Loucy (cell line): ENCODE results near the gene COBLL1.

Experiments used
- EZH2phosphoT487 ChIP-seq: fragments of 200-600 bp; IDR thresholded peaks from 2 replicates; pipeline ENCODE4 v1.6.1; 2018; ENCODE audit warnings: antibody characterized with exemption, mild to moderate bottlenecking, moderate library complexity, borderline replicate concordance
- TF ChIP-seq, protein P1 (sequence below): fragments of 200-600 bp; sonication (generic); conservative IDR thresholded peaks from 2 replicates; pipeline ENCODE4 v1.5.1; 2014; ENCODE audit warnings: mild to moderate bottlenecking, antibody characterized with exemption, low read length

DNA sequence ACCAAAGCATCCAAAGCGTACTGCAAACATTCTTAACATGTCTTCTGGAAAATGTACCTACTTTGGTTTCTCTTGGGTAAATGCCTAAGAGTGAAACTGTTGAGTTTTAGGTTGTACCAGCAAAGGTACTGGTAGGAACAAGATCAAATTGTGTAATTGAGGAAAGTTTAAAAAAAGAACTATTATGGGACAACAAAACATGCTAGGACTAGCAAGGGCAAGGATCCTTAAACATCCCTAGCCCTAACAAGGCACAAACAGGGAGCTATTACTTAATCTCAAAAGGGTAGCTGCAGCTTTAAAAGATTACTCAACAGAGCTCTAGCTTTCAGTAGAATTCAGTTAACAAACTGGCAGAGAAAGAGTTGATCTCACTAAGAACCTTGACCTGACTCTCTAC, 164.4 kb downstream of the COBLL1 start:
- TF ChIP-seq, protein P1, sequence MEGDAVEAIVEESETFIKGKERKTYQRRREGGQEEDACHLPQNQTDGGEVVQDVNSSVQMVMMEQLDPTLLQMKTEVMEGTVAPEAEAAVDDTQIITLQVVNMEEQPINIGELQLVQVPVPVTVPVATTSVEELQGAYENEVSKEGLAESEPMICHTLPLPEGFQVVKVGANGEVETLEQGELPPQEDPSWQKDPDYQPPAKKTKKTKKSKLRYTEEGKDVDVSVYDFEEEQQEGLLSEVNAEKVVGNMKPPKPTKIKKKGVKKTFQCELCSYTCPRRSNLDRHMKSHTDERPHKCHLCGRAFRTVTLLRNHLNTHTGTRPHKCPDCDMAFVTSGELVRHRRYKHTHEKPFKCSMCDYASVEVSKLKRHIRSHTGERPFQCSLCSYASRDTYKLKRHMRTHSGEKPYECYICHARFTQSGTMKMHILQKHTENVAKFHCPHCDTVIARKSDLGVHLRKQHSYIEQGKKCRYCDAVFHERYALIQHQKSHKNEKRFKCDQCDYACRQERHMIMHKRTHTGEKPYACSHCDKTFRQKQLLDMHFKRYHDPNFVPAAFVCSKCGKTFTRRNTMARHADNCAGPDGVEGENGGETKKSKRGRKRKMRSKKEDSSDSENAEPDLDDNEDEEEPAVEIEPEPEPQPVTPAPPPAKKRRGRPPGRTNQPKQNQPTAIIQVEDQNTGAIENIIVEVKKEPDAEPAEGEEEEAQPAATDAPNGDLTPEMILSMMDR = no peak
- TF ChIP-seq EZH2phosphoT487 = no peak
